Neural crest cell (in vitro differentiated cells): ENCODE measurements around the gene MTARC2. TPM values are rescaled to one million over a fixed set of nuclear protein-coding genes. Genes with fewer than 3 reads are reported as not detected.
"Not testable (repeated sequence)": the region's sequence is repeated elsewhere in the genome, so short reads cannot be mapped to it uniquely, and the experiment has no call there.

Experiments
- DNase-seq: peaks from one replicate; pipeline ENCODE4 v3.0.0; 2021; ENCODE audit warnings: low read depth, mixed read lengths, low spot score
- H3K27ac Mint-ChIP-seq: one replicate; pipeline ENCODE4 v1.8.0; 2021; ENCODE audit warnings: mild to moderate bottlenecking, mixed read lengths; ENCODE audit not compliant: unreplicated experiment
- H3K27me3 Mint-ChIP-seq: 2 replicates; pipeline ENCODE4 v1.8.0; 2021; ENCODE audit warnings: low read depth, mild to moderate bottlenecking, mixed read lengths
- H3K36me3 Mint-ChIP-seq: 2 replicates; pipeline ENCODE4 v1.8.0; 2021; ENCODE audit warnings: low read depth, mild to moderate bottlenecking, mixed read lengths
- H3K4me1 Mint-ChIP-seq: 2 replicates; pipeline ENCODE4 v1.8.0; 2021; ENCODE audit warnings: mixed read lengths
- H3K4me3 Mint-ChIP-seq: one replicate; pipeline ENCODE4 v1.8.0; 2021; ENCODE audit warnings: mild to moderate bottlenecking, mixed read lengths
- H3K9me3 Mint-ChIP-seq: 2 replicates; pipeline ENCODE4 v1.8.0; 2021; ENCODE audit warnings: mixed read lengths
- total RNA-seq: library from RNA; stranded (reverse); gene quantifications from 2 replicates; pipeline ENCODE4 v1.2.1, GENCODE V29; 2021
- TF ChIP-seq, protein P1 (sequence below): fragments of 200-600 bp; sonication (generic); conservative IDR thresholded peaks from 2 replicates; pipeline ENCODE4 v1.5.0; 2021; ENCODE audit warnings: antibody characterized with exemption, mild to moderate bottlenecking

MTARC2 gene
- total RNA-seq, 1 donor from 2014 or later, result 4.1 TPM

DNA sequence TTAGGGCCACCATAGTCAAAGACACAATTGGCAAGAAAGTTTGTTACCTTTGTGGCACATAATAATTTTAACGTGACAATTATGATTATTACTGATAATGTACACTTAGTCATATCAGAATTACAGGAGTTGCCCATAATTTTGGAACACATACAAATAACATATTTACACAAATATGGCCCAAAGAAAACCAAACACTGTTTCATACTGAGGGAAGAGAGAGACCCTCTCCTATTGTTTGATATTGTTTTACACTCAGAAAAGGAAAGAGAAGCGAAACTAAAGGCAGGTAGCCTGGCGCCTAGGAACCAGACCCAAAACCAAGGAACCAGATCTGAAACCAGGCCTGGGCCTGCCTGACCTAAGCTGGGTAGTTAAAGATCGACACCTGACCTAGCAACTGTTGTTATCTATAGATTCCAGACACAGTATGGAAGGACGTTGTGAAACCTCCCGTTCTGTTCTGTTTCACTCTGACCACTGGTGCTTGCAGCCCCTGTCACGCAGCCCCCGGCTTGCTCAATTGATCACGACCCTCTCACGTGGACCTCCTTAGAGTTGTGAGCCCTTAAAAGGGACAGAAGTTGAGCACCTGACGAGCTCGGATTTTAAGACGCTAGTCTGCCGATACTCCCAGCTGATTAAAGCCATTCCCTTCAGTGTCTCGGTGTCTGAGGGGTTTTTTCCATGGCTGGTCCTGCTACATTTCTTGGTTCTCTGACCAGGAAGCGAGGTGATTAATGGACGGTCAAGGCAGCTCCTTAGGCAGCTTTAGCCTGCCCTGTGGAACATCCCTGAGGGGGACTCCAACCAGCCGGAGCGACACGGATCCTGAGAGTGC lies 30.1 kb upstream of the MTARC2 start:
- H3K4me3 Mint-ChIP-seq, result no peak overlapping the region
- TF ChIP-seq, protein P1, sequence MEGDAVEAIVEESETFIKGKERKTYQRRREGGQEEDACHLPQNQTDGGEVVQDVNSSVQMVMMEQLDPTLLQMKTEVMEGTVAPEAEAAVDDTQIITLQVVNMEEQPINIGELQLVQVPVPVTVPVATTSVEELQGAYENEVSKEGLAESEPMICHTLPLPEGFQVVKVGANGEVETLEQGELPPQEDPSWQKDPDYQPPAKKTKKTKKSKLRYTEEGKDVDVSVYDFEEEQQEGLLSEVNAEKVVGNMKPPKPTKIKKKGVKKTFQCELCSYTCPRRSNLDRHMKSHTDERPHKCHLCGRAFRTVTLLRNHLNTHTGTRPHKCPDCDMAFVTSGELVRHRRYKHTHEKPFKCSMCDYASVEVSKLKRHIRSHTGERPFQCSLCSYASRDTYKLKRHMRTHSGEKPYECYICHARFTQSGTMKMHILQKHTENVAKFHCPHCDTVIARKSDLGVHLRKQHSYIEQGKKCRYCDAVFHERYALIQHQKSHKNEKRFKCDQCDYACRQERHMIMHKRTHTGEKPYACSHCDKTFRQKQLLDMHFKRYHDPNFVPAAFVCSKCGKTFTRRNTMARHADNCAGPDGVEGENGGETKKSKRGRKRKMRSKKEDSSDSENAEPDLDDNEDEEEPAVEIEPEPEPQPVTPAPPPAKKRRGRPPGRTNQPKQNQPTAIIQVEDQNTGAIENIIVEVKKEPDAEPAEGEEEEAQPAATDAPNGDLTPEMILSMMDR, result no peak
- no peaks in the 10 kb centered on the region for H3K27me3 Mint-ChIP-seq
- H3K36me3 Mint-ChIP-seq, result no peaks in the 10 kb centered on the region
- peaks cover 7% of the 10 kb centered on the region for H3K9me3 Mint-ChIP-seq
- H3K27ac Mint-ChIP-seq, result no peak overlapping the region
- no peak for DNase-seq
- H3K4me1 Mint-ChIP-seq, result no peaks in the 10 kb centered on the region

DNA sequence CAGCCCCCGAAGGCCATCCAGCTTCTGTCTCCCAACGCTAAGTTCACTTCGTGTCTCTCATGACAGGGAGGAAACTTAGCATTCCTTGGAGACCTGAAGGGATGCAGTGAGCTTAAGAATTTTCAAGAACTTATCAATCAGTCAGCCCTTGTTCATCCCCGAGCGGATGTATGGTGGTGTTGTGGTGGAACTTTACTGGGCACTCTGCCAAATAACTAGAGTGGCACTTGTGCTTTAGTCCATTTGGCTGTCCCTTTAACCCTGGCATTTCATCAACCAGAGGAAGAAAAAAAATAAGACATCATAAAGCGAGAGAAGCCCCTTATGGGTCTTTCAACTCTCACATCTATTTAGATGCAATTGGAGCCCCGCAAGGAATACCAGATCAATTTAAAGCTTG lies 26.9 kb upstream of the MTARC2 start:
- DNase-seq, H3K4me1 Mint-ChIP-seq, H3K9me3 Mint-ChIP-seq, H3K27me3 Mint-ChIP-seq, H3K27ac Mint-ChIP-seq, H3K36me3 Mint-ChIP-seq, H3K4me3 Mint-ChIP-seq: not testable (repeated sequence)

DNA sequence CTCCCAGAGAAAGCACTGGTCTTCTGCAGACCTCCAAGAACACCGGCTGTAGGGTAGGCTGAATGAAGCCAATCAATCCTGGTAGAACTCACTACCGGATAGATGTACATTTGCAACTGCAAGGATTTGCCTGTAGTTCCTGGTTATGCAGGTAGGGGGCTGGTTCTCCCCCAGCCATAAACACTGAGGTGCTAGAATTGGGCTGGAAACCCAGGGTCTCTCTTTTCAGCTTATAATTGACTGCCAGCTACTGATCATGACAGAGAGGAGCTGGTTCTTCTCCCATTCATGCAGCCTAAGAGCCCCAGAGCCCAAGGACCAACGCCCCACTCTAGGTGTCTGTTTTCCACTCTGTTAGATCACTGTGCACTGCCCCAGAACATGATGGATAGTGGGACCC lies 21.5 kb upstream of the MTARC2 start:
- H3K36me3 Mint-ChIP-seq, result peaks cover 2% of the 10 kb centered on the region
- H3K4me3 Mint-ChIP-seq, result no peak overlapping the region
- H3K9me3 Mint-ChIP-seq, result peaks cover 6% of the 10 kb centered on the region
- DNase-seq, result no peak
- no peak overlapping the region for H3K27ac Mint-ChIP-seq
- TF ChIP-seq, protein P1, result peak; percentile 36
- H3K27me3 Mint-ChIP-seq, result peaks cover 9% of the 10 kb centered on the region
- H3K4me1 Mint-ChIP-seq, result no peaks in the 10 kb centered on the region

DNA sequence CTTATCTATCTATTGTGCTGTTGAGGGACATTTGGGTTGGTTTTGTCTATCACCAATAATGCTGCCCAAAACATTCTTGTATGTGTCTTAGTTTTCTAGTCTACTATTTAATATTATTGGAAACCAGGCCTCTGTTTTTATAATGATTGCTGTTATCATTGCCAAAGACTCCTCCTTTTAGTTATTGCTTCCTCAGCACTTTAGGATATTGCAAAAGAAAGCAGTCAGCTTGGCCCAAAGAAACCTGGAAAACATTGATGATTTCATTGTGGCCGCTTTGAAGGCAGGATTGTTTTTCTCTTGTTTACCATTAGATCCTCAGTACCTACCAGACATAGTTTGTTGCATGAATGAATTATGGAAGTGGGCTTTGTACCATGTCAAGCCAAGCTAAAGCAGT lies 20.6 kb upstream of the MTARC2 start:
- no peak overlapping the region for H3K4me3 Mint-ChIP-seq
- H3K36me3 Mint-ChIP-seq, result peaks cover 2% of the 10 kb centered on the region
- TF ChIP-seq, protein P1, result no peak
- no peak overlapping the region for H3K27ac Mint-ChIP-seq
- peaks cover 9% of the 10 kb centered on the region for H3K27me3 Mint-ChIP-seq
- H3K4me1 Mint-ChIP-seq, result no peaks in the 10 kb centered on the region
- H3K9me3 Mint-ChIP-seq, result peaks cover 6% of the 10 kb centered on the region
- DNase-seq, result no peak

DNA sequence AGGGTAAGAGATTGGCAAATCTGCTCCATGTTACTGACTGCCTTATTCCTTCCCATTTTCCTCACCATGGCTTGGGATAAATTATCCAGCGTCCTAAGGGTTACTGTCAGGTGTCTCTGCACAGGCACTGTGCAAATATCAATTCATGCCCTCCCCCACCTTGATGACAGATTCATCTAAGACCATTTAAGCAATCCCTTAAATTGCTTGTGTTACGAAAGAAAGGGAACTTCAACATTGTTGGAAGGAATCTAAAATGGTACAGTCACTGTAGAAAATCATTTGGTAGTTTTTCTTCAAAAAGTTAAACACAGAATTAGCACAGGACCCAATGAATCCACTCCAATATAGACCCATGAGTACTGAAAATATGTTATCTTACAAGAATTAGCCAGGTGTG lies 17.6 kb upstream of the MTARC2 start:
- DNase-seq, result no peak
- Mint-ChIP-seq H3K4me1 (no peaks in the 10 kb centered on the region), H3K36me3 (peaks cover 2% of the 10 kb centered on the region), H3K27me3 (peaks cover 6% of the 10 kb centered on the region), H3K27ac (no peak overlapping the region), H3K9me3 (peaks cover 6% of the 10 kb centered on the region), H3K4me3 (no peak overlapping the region)
- TF ChIP-seq, protein P1, result no peak

DNA sequence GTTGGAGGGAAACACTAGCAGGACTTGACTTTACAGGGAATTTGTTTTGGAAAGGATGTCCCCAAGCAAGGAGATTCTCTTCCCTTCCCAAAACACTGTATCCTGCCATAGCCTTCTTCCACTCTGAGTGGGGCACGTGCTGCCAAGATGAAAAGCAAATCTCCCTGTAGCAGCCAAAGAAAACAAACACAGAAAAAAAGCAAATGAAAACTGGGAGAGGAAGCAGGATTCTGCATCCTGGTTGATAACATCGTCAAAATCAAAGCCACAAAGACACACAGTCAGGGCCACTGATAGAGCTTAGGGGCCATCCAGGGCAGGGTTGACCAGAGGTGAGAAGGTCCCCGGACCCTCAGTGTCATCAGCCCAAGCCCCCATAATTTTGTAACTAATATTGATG lies 16.0 kb upstream of the MTARC2 start:
- H3K27me3 Mint-ChIP-seq, result peaks cover 6% of the 10 kb centered on the region
- H3K27ac Mint-ChIP-seq, result no peak overlapping the region
- no peak for DNase-seq
- TF ChIP-seq, protein P1, result no peak
- peaks cover 2% of the 10 kb centered on the region for H3K36me3 Mint-ChIP-seq
- no peak overlapping the region for H3K4me3 Mint-ChIP-seq
- H3K4me1 Mint-ChIP-seq, result no peaks in the 10 kb centered on the region
- H3K9me3 Mint-ChIP-seq, result peaks cover 3% of the 10 kb centered on the region
